Astrocyte (in vitro differentiated cells and primary cell): Measurements from ENCODE around the gene RELB. TPM values are rescaled to one million over a fixed set of nuclear protein-coding genes. Genes with fewer than 3 reads are reported as not detected.

Experiments used
- DNase-seq: peaks from one replicate; pipeline ENCODE4 v3.0.0-alpha.2; 2010; ENCODE audit warnings: low read depth
- FAIRE-seq: peaks from 2 replicates; lab custom pipeline; 2011; peaks lifted over from hg19 to GRCh38; lab: Jason Lieb, UNC
- H2AFZ ChIP-seq: 2 replicates; pipeline ENCODE4 v1.6.0; 2012; ENCODE audit warnings: low read depth, low read length, inconsistent platforms
- H3K27ac ChIP-seq: 2 replicates; pipeline ENCODE4 v1.5.1; 2011; ENCODE audit warnings: low read depth, low read length, inconsistent platforms
- H3K27me3 ChIP-seq: 2 replicates; pipeline ENCODE4 v1.6.0; 2011; ENCODE audit warnings: low read length, inconsistent platforms; ENCODE audit not compliant: insufficient read depth
- H3K36me3 ChIP-seq: 2 replicates; pipeline ENCODE4 v1.5.1; 2011; ENCODE audit warnings: low read length, inconsistent platforms; ENCODE audit not compliant: insufficient read depth
- H3K4me1 ChIP-seq: 2 replicates; pipeline ENCODE4 v1.5.1; 2011; ENCODE audit warnings: low read length, inconsistent platforms; ENCODE audit not compliant: insufficient read depth
- H3K4me2 ChIP-seq: 2 replicates; pipeline ENCODE4 v1.6.0; 2012; ENCODE audit warnings: low read length, inconsistent platforms
- H3K4me3 ChIP-seq: 2 replicates; pipeline ENCODE4 v1.5.1; 2011; ENCODE audit warnings: low read depth, mild to moderate bottlenecking, low read length, inconsistent platforms; ENCODE audit not compliant: insufficient read depth
- H3K79me2 ChIP-seq: 2 replicates; pipeline ENCODE4 v1.6.0; 2012; ENCODE audit warnings: mild to moderate bottlenecking, low read length, inconsistent platforms; ENCODE audit not compliant: insufficient read depth
- H3K9ac ChIP-seq: 2 replicates; pipeline ENCODE4 v1.6.0; 2012; ENCODE audit warnings: mild to moderate bottlenecking, low read length, inconsistent platforms
- H3K9me3 ChIP-seq: 2 replicates; pipeline ENCODE4 v1.5.1; 2012; ENCODE audit warnings: low read depth, mild to moderate bottlenecking, low read length, inconsistent platforms; ENCODE audit not compliant: insufficient read depth
- H4K20me1 ChIP-seq: 2 replicates; pipeline ENCODE4 v1.6.0; 2012; ENCODE audit warnings: low read length, inconsistent platforms; ENCODE audit not compliant: insufficient read depth
- H3K27ac Mint-ChIP-seq: one replicate; pipeline ENCODE4 v1.8.0; 2021; ENCODE audit warnings: mild to moderate bottlenecking, mixed read lengths; ENCODE audit not compliant: unreplicated experiment
- H3K27me3 Mint-ChIP-seq: one replicate; pipeline ENCODE4 v1.8.0; 2021; ENCODE audit warnings: low read depth, mixed read lengths; ENCODE audit not compliant: unreplicated experiment
- H3K36me3 Mint-ChIP-seq: one replicate; pipeline ENCODE4 v1.8.0; 2021; ENCODE audit warnings: low read depth, mixed read lengths; ENCODE audit not compliant: unreplicated experiment
- H3K4me1 Mint-ChIP-seq: one replicate; pipeline ENCODE4 v1.8.0; 2021; ENCODE audit warnings: low read depth, mixed read lengths; ENCODE audit not compliant: unreplicated experiment
- H3K4me3 Mint-ChIP-seq: one replicate; pipeline ENCODE4 v1.8.0; 2021; ENCODE audit warnings: mild to moderate bottlenecking, moderate library complexity, mixed read lengths; ENCODE audit not compliant: unreplicated experiment
- H3K9me3 Mint-ChIP-seq: one replicate; pipeline ENCODE4 v1.8.0; 2021; ENCODE audit warnings: mild to moderate bottlenecking, mixed read lengths; ENCODE audit not compliant: unreplicated experiment
- CTCF ChIP-seq: IDR thresholded peaks from 2 replicates; pipeline ENCODE4 v1.5.1; 2011; ENCODE audit warnings: low read depth, mild to moderate bottlenecking, inconsistent platforms, low read length, moderate library complexity; ENCODE audit not compliant: insufficient read depth
- EZH2 ChIP-seq: IDR thresholded peaks from 2 replicates; pipeline ENCODE4 v1.6.1; 2012; ENCODE audit warnings: mild to moderate bottlenecking, low read length, inconsistent platforms; ENCODE audit not compliant: insufficient read depth
- total RNA-seq: library from RNA; stranded (reverse); gene quantifications from 2 replicates; pipeline ENCODE4 v1.2.1, GENCODE V29; 2021

Gene RELB
- total RNA-seq, 1 donor from 2014 or later = 14.0 TPM

- Histone ChIP-seq H3K4me2 (no peak overlapping the region), H2AFZ (no peak overlapping the region), H3K9ac (no peak overlapping the region), H3K4me3 (no peak overlapping the region), H3K27me3 (no peaks in the 10 kb centered on the region), H3K36me3 (peaks cover 7% of the 10 kb centered on the region), H4K20me1 (no peaks in the 10 kb centered on the region), H3K4me1 (no peaks in the 10 kb centered on the region), H3K27ac (no peak overlapping the region), H3K79me2 (no peaks in the 10 kb centered on the region), H3K9me3 (no peaks in the 10 kb centered on the region)
- Mint-ChIP-seq H3K4me3 (no peak overlapping the region), H3K27me3 (no peaks in the 10 kb centered on the region), H3K9me3 (no peaks in the 10 kb centered on the region), H3K36me3 (peaks cover 5% of the 10 kb centered on the region), H3K4me1 (no peaks in the 10 kb centered on the region), H3K27ac (no peak overlapping the region)
- DNase-seq (no peak), FAIRE-seq (no peak)
- no peak for TF ChIP-seq CTCF
- TF ChIP-seq EZH2 = no peak
Measured at GRCh38 chr19:44992336-44993163, 8.7 kb upstream of the RELB start.

DNA sequence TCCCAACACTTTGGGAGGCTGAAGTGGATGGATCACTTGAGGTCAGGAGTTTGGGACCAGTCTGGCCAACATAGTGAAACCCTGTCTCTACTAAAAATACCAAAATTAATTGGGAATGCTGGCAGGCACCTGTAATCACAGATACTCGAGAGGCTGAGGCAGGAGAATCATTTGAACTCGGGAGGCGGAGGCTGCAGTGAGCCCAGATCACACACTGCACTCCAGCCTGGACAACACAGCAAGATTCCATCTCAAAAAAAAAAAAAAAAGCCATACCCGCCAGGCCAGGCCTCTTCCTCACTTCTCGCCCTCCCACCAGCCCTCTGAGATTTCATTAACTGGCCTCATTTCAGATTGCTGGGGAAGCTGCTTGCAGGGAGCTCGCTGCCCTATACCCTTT, 7.7 kb upstream of the RELB start:
- TF ChIP-seq EZH2 (no peak), CTCF (no peak)
- H3K27me3 ChIP-seq = no peaks in the 10 kb centered on the region
- no peak overlapping the region for H3K4me3 ChIP-seq
- H3K9me3 Mint-ChIP-seq = no peaks in the 10 kb centered on the region
- H3K4me2 ChIP-seq = no peak overlapping the region
- no peaks in the 10 kb centered on the region for H3K27me3 Mint-ChIP-seq
- H3K4me1 ChIP-seq = no peaks in the 10 kb centered on the region
- no peaks in the 10 kb centered on the region for H3K79me2 ChIP-seq
- H3K4me3 Mint-ChIP-seq = no peak overlapping the region
- peaks cover 7% of the 10 kb centered on the region for H3K36me3 ChIP-seq
- H3K4me1 Mint-ChIP-seq = no peaks in the 10 kb centered on the region
- H3K9ac ChIP-seq = no peak overlapping the region
- H3K27ac ChIP-seq = no peak overlapping the region
- H3K36me3 Mint-ChIP-seq = peaks cover 2% of the 10 kb centered on the region
- FAIRE-seq (no peak), DNase-seq (no peak)
- no peaks in the 10 kb centered on the region for H4K20me1 ChIP-seq
- no peak overlapping the region for H2AFZ ChIP-seq
- H3K9me3 ChIP-seq = no peaks in the 10 kb centered on the region
- no peak overlapping the region for H3K27ac Mint-ChIP-seq

DNA sequence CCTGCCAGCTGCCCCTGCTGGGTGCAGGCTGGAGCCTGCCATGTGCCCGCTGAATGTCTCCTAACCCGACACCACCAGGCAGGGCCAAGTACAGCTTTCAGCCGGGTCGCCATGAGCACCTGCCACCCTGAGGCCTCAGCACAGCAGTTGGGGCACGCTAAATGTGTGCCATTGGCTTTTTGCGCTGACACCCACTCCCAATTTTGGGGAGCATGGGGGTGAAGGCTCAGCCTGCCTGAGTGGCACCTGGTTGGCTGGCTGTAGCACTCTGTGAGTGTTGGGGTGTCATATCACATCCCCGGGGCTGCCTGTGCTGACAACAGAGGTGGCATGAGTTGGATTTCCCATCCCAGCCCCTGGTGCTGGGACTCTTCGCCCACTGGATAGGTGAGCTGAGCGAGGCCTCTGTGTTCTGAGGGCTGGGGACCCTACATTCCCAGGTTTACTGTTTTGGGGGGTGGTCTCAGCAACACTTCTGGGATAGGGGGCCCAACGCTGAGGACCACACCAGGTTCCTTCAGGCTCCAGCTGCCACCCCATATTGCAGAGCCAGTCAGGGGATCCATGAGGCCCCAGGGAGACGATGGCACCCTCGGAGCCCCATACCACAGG, 7.2 kb upstream of the RELB start:
- H3K9me3 ChIP-seq = no peaks in the 10 kb centered on the region
- Mint-ChIP-seq H3K27ac (no peak overlapping the region), H3K4me1 (no peaks in the 10 kb centered on the region), H3K27me3 (no peaks in the 10 kb centered on the region), H3K9me3 (no peaks in the 10 kb centered on the region), H3K4me3 (no peak overlapping the region), H3K36me3 (peaks cover 2% of the 10 kb centered on the region)
- no peaks in the 10 kb centered on the region for H3K79me2 ChIP-seq
- no peak overlapping the region for H3K4me2 ChIP-seq
- no peaks in the 10 kb centered on the region for H3K27me3 ChIP-seq
- DNase-seq (no peak), FAIRE-seq (no peak)
- TF ChIP-seq EZH2 = no peak
- TF ChIP-seq CTCF = no peak
- no peak overlapping the region for H3K9ac ChIP-seq
- no peak overlapping the region for H2AFZ ChIP-seq
- peaks cover 7% of the 10 kb centered on the region for H3K36me3 ChIP-seq
- no peaks in the 10 kb centered on the region for H4K20me1 ChIP-seq
- no peak overlapping the region for H3K27ac ChIP-seq
- H3K4me1 ChIP-seq = no peaks in the 10 kb centered on the region
- no peak overlapping the region for H3K4me3 ChIP-seq
